ENCODE data around the gene ATP2C2. TPM values are rescaled to one million over a fixed set of nuclear protein-coding genes. Genes with fewer than 3 reads are reported as not detected.

The ATP2C2 gene
- total RNA-seq, 4 donors from 2014 or later: 0.86 TPM; not detected in 3

- H3K9me3 ChIP-seq: no peaks in the 10 kb centered on the region
- 84% methylated on average over 13 of the region's 13 CpGs for WGBS
- TF ChIP-seq POLR2A (IDR thresholded peaks at IDR 0.05; ENCODE audit: low read depth) (no peak), POLR2AphosphoS5 (IDR thresholded peaks at IDR 0.05) (no peak), EP300 (IDR thresholded peaks at IDR 0.05) (no peak), CTCF (IDR thresholded peaks at IDR 0.05) (no peak)
- DNase-seq (ENCODE audit: extremely low spot score): no peak
- intact Hi-C loops (cut with DNase I): no loop called here
- no peak overlapping the region for H3K27ac ChIP-seq (replicated peaks in 1 of 4)
- H3K27me3 ChIP-seq: peaks cover 0 to 25% (median 0%) of the 10 kb centered on the region in 4 donors
- H3K36me3 ChIP-seq: no peaks in the 10 kb centered on the region
- no peaks in the 10 kb centered on the region for H3K4me1 ChIP-seq
- H3K4me3 ChIP-seq: no peak overlapping the region
These were observed 40.3 kb upstream of the ATP2C2 start for GRCh38 chr16:84327926-84328505.

GRCh38 chr16:84329016-84329415 lies 39.3 kb upstream of the ATP2C2 start:
- Histone ChIP-seq H3K4me3 (no peak overlapping the region), H3K27me3 (peaks cover 0 to 25% (median 0%) of the 10 kb centered on the region in 4 donors), H3K27ac (replicated peaks in 1 of 4) (no peak overlapping the region), H3K36me3 (no peaks in the 10 kb centered on the region), H3K9me3 (no peaks in the 10 kb centered on the region), H3K4me1 (no peaks in the 10 kb centered on the region)
- intact Hi-C loops (cut with DNase I): no loop called here
- no peak for TF ChIP-seq POLR2AphosphoS5 (IDR thresholded peaks at IDR 0.05)
- TF ChIP-seq CTCF (IDR thresholded peaks at IDR 0.05): no peak
- TF ChIP-seq EP300 (IDR thresholded peaks at IDR 0.05): no peak
- no peak for TF ChIP-seq POLR2A (IDR thresholded peaks at IDR 0.05; ENCODE audit: low read depth)
- WGBS: 91% methylated on average over 8 of the region's 8 CpGs
- no peak for DNase-seq (ENCODE audit: extremely low spot score)

DNA sequence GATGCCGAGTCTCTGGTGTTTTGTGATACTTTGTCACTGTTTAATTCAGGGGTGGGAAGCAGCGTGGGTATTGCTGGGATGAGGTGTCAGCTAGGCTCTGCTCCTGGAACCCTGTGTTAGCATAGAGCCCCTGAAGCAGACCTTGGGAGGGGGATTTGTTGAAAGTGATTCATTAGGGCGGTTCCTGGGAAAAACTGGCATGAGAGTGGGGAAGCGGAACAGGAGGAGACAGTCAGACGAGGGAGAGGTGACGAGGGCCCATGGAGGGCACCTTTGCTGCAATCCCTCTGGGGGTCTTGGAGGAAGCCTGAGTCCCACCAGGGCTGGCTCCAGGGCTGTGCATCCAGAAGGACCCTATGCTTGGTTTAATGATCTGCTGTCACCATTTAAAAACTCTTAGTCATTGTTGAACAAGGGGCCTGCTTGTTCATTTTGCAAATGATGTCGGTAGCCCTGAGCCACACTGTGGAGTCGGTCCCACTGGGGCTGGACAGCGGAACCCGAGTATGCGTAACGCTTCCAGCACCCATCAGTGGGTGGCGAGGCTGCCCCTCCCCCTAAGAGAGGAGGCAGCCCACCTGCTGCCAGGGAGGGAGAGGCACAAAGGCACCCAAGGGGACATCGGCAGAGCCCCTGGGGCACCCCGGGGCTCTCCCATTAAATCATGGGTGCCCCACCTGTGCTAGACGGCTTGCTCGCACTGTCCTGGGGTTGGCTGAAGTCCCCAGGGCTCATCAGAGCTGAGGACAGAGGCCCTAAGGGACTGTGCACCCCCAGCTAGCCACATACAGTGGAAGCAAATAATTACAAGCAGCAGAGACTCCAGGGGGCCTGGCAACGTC lies 38.3 kb upstream of the ATP2C2 start:
- no peak overlapping the region for H3K27ac ChIP-seq (replicated peaks in 1 of 4)
- TF ChIP-seq POLR2A (IDR thresholded peaks at IDR 0.05; ENCODE audit: low read depth): no peak
- TF ChIP-seq EP300 (IDR thresholded peaks at IDR 0.05): no peak
- no peak for TF ChIP-seq POLR2AphosphoS5 (IDR thresholded peaks at IDR 0.05)
- TF ChIP-seq CTCF (IDR thresholded peaks at IDR 0.05): no peak
- no peak for DNase-seq (ENCODE audit: extremely low spot score)
- no peaks in the 10 kb centered on the region for H3K4me1 ChIP-seq
- H3K9me3 ChIP-seq: no peaks in the 10 kb centered on the region
- H3K27me3 ChIP-seq: peaks cover 0 to 25% (median 0%) of the 10 kb centered on the region in 4 donors
- H3K4me3 ChIP-seq: no peak overlapping the region
- 86% methylated on average over 15 of the region's 18 CpGs for WGBS
- intact Hi-C loops (cut with DNase I): no loop called here
- H3K36me3 ChIP-seq: no peaks in the 10 kb centered on the region

DNA sequence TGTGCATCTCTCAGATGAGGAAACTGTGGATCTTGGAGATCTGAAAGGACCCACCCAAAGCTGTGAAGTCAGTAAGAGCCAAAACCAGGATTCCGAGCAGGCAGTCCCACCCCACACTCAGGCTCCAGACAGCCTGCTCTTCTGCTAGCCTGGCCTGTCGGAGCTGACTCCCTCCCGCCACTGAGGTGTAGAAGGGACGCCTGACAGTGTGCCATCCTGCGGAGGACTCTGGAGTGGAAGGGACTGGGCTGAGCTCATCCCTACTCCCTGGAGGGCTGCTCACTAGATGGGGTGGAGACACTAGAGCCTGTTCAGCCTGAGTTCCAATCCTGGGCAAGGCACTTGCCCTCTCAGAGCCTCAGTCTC lies 37.7 kb upstream of the ATP2C2 start:
- H3K4me3 ChIP-seq: no peak overlapping the region
- H3K9me3 ChIP-seq: no peaks in the 10 kb centered on the region
- intact Hi-C loops (cut with DNase I): no loop called here
- H3K4me1 ChIP-seq: no peaks in the 10 kb centered on the region
- WGBS: no CpG with 5 or more reads among the region's 5 CpGs
- no peak overlapping the region for H3K27ac ChIP-seq (replicated peaks in 1 of 4)
- no peaks in the 10 kb centered on the region for H3K36me3 ChIP-seq
- peaks cover 0 to 25% (median 0%) of the 10 kb centered on the region in 4 donors for H3K27me3 ChIP-seq
- no peak for TF ChIP-seq POLR2A (IDR thresholded peaks at IDR 0.05; ENCODE audit: low read depth)
- TF ChIP-seq EP300 (IDR thresholded peaks at IDR 0.05): no peak
- no peak for TF ChIP-seq CTCF (IDR thresholded peaks at IDR 0.05)
- TF ChIP-seq POLR2AphosphoS5 (IDR thresholded peaks at IDR 0.05): no peak
- no peak for DNase-seq (ENCODE audit: extremely low spot score)
